ENCODE measurements around the gene CES1.
"Not testable (repeated sequence)": the region's sequence is repeated elsewhere in the genome, so short reads cannot be mapped to it uniquely, and the experiment has no call there.

Gene CES1

GRCh38 chr16:55839115-55839514, 6.2 kb upstream of the CES1 start:
- Histone ChIP-seq H3K79me2 (ENCODE audit: insufficient read depth, low read length) (no peaks in the 10 kb centered on the region), H3K9ac (ENCODE audit: low read length) (no peak overlapping the region), H2AFZ (ENCODE audit: low read length) (no peak overlapping the region), H3K36me3 (ENCODE audit: insufficient read depth, low read length) (no peaks in the 10 kb centered on the region), H4K20me1 (ENCODE audit: insufficient read depth, low read length) (no peaks in the 10 kb centered on the region), H3K4me1 (ENCODE audit: insufficient read depth, low read length, severe bottlenecking) (no peaks in the 10 kb centered on the region), H3K9me2 (ENCODE audit: low read depth, low read length) (no peaks in the 10 kb centered on the region), H3F3A (ENCODE audit: insufficient read depth, low read length) (no peaks in the 10 kb centered on the region), H3K27ac (ENCODE audit: low read depth, low read length, poor library complexity, severe bottlenecking) (no peak overlapping the region), H3K27me3 (ENCODE audit: insufficient read depth, low read length) (no peaks in the 10 kb centered on the region), H3K4me2 (ENCODE audit: low read length) (no peak overlapping the region), H3K9me3 (ENCODE audit: low read length) (no peaks in the 10 kb centered on the region), H3K4me3 (ENCODE audit: low read depth, low read length, poor library complexity, severe bottlenecking) (no peak overlapping the region)
- no peak for TF ChIP-seq EZH2 (IDR thresholded peaks at IDR 0.05; ENCODE audit: borderline replicate concordance, low read length)
- TF ChIP-seq CTCF (IDR thresholded peaks at IDR 0.05; ENCODE audit: low read length), result no peak

GRCh38 chr16:55836158-55836611, 3.3 kb upstream of the CES1 start:
- Histone ChIP-seq H3K27me3 (ENCODE audit: insufficient read depth, low read length) (no peaks in the 10 kb centered on the region), H3K36me3 (ENCODE audit: insufficient read depth, low read length) (no peaks in the 10 kb centered on the region), H3F3A (ENCODE audit: insufficient read depth, low read length) (no peaks in the 10 kb centered on the region), H2AFZ (ENCODE audit: low read length) (no peak overlapping the region), H3K9me2 (ENCODE audit: low read depth, low read length) (no peaks in the 10 kb centered on the region), H3K9me3 (ENCODE audit: low read length) (no peaks in the 10 kb centered on the region), H3K27ac (ENCODE audit: low read depth, low read length, poor library complexity, severe bottlenecking) (no peak overlapping the region), H3K4me1 (ENCODE audit: insufficient read depth, low read length, severe bottlenecking) (no peaks in the 10 kb centered on the region), H3K79me2 (ENCODE audit: insufficient read depth, low read length) (no peaks in the 10 kb centered on the region), H3K9ac (ENCODE audit: low read length) (no peak overlapping the region), H3K4me3 (ENCODE audit: low read depth, low read length, poor library complexity, severe bottlenecking) (no peak overlapping the region), H4K20me1 (ENCODE audit: insufficient read depth, low read length) (no peaks in the 10 kb centered on the region), H3K4me2 (ENCODE audit: low read length) (no peak overlapping the region)
- TF ChIP-seq CTCF (IDR thresholded peaks at IDR 0.05; ENCODE audit: low read length), result no peak
- no peak for TF ChIP-seq EZH2 (IDR thresholded peaks at IDR 0.05; ENCODE audit: borderline replicate concordance, low read length)

GRCh38 chr16:55835581-55835980, 2.7 kb upstream of the CES1 start:
- no peaks in the 10 kb centered on the region for H3F3A ChIP-seq (ENCODE audit: insufficient read depth, low read length)
- TF ChIP-seq CTCF (IDR thresholded peaks at IDR 0.05; ENCODE audit: low read length), result no peak
- TF ChIP-seq EZH2 (IDR thresholded peaks at IDR 0.05; ENCODE audit: borderline replicate concordance, low read length), result no peak
- no peak overlapping the region for H2AFZ ChIP-seq (ENCODE audit: low read length)
- no peaks in the 10 kb centered on the region for H3K27me3 ChIP-seq (ENCODE audit: insufficient read depth, low read length)
- H3K9ac ChIP-seq (ENCODE audit: low read length), result no peak overlapping the region
- no peaks in the 10 kb centered on the region for H4K20me1 ChIP-seq (ENCODE audit: insufficient read depth, low read length)
- H3K4me1 ChIP-seq (ENCODE audit: insufficient read depth, low read length, severe bottlenecking), result no peaks in the 10 kb centered on the region
- no peak overlapping the region for H3K4me3 ChIP-seq (ENCODE audit: low read depth, low read length, poor library complexity, severe bottlenecking)
- no peaks in the 10 kb centered on the region for H3K9me3 ChIP-seq (ENCODE audit: low read length)
- no peaks in the 10 kb centered on the region for H3K79me2 ChIP-seq (ENCODE audit: insufficient read depth, low read length)
- H3K4me2 ChIP-seq (ENCODE audit: low read length), result no peak overlapping the region
- H3K9me2 ChIP-seq (ENCODE audit: low read depth, low read length), result no peaks in the 10 kb centered on the region
- no peak overlapping the region for H3K27ac ChIP-seq (ENCODE audit: low read depth, low read length, poor library complexity, severe bottlenecking)
- H3K36me3 ChIP-seq (ENCODE audit: insufficient read depth, low read length), result no peaks in the 10 kb centered on the region

- not testable (repeated sequence) for H3K9ac ChIP-seq (ENCODE audit: low read length); H4K20me1 ChIP-seq (ENCODE audit: insufficient read depth, low read length); H3K9me3 ChIP-seq (ENCODE audit: low read length); H3K36me3 ChIP-seq (ENCODE audit: insufficient read depth, low read length); H3K4me1 ChIP-seq (ENCODE audit: insufficient read depth, low read length, severe bottlenecking); H3K4me2 ChIP-seq (ENCODE audit: low read length); H3K79me2 ChIP-seq (ENCODE audit: insufficient read depth, low read length); H3K27me3 ChIP-seq (ENCODE audit: insufficient read depth, low read length); H3K4me3 ChIP-seq (ENCODE audit: low read depth, low read length, poor library complexity, severe bottlenecking); H3K9me2 ChIP-seq (ENCODE audit: low read depth, low read length); H2AFZ ChIP-seq (ENCODE audit: low read length); H3F3A ChIP-seq (ENCODE audit: insufficient read depth, low read length); H3K27ac ChIP-seq (ENCODE audit: low read depth, low read length, poor library complexity, severe bottlenecking)
Measured at GRCh38 chr16:55835173-55835572, 2.3 kb upstream of the CES1 start.

Data from OCI-LY1 (cell line).